ENCODE data around the gene STARD3NL. TPM values are rescaled to one million over a fixed set of nuclear protein-coding genes. Genes with fewer than 3 reads are reported as not detected.

The STARD3NL gene
- polyA plus RNA-seq, 10 donors: 30.7 to 39.7 (median 34.1) TPM

DNA sequence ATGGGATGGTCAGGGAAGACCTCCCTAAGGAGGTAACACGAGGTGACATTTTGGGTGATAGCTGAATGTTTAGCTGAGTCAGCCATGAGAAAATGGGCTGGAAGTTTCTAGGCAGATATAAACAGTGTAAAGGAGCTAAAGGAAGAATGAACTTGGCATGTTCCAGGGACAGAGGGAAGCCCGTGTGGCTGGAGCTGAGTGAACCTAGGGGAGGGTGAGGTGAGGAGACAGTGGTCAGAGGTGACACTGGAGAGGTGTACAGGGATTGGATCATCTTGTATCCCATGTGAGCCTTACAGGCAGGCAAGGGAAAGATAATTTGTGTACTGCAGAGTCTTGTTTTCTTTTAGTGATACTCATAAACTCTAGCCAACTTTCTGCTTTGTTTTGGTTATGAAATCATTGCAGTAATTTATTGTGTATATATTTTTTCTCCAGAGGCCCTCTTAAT lies 1.8 kb downstream of the STARD3NL start:
- DNase-seq: peak in 1 of 3 donors; percentile 48

DNA sequence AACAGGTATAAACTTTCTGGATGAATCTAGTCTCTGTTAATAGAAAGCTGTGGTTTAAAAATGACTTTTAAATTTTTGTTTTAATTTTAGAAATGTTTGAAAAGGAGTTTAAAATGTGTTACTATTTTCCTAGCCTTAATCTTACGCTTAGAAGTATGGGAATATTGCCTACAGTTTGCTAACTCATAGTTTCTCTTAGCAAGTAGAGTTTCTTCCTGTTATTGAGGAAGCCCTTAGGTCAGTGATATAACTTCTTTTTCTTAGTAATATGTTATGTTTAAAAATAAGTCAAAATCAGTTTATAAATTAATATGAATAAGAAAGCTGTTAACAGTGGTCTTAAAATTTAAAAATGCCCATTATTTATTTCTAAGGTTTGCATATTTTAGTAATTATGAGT lies 3.1 kb downstream of the STARD3NL start:
- DNase-seq: no peak

DNA sequence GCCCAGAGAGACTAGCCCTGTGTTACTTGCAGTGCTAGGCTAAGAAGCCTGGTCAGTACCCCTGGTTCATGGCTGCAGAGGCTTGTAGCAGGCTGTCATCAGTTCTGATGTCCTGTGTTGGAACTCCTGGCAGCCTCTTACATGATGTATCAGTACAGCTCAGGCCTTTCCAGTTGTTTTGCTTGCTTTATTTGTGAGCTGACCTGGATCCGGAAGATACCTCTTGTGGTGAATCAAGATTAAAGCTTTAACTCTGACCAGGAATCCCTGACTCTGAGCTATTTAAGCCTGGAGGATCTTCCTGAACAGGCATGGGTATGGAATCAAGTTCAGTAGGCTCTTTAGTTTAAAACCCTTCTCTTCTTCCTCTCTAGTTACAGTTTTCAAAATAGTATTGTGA lies 4.4 kb downstream of the STARD3NL start:
- no peak for DNase-seq

DNA sequence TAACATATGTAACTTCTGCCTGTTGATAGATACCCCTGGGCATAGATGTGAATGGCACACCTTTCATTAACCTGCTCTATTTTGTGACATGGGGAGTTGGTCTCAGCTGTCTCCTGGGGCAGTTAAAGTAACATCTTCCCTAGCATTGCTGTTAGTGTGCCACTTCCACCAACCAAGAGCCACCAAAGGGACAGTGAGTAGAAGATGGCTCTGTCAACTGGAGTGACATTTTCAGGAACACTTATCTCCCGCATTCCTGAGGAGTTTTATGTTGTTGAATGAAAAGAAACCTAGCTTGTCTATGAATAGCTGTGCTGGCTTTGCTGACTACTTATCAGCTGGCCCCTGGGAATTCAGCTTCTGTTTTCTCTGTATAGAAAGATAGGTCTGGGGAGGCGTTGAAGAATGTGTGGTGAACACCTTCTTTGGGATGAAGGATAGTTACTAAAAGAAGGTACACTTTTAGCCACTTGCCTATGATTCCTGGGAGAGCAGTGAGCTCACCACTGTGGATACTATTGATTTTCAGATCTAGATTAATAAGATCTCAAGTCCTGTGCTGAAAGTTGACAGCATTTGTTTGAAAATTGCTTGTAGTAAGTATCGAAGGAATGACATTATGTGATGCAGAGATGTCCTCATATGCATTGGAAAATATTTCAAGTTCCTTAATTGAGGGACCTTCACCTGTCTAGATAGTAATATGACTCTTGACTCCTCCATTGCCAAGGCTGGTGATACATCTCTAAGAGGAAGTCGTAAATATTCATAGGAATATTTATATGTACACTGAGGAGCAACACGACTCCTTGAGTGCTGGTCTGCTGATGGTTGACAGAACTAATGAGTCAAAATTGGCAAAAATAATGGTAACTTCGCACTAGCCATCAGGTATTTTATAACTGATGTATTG lies 7.6 kb downstream of the STARD3NL start:
- DNase-seq: no peak

DNA sequence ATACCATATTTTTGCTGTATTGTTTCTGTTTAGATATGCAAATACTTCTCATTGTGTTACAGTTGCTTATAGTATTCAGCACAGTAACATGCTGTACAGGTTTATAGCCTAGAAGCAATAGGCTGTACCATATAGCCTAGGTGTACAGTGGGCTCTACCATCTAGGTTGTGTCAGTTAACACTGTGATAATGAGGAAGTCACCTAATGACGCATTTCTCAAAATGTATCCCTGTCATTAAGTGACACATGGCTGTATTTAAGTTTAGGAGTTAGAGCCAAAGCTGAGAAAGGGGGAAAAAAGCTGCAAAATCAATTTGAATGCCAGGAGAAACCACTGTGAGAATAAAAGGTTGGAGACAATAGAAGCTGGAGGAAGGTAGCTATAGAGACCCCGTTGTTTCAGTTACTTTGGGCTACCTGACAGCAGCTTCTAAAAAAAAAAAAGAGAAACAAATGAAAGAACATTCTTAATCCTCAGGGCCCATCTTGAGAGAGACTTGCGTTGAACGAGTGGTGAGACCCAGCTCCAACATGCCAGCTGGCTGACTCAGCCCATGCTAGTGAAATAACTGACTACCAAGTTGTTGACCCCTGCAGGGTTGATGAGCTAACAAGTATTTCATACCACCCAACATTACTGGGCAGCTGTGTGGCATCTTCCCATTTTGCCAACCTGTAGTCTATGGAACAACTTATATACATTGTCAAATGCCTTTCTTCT lies 8.7 kb downstream of the STARD3NL start:
- DNase-seq: no peak

DNA sequence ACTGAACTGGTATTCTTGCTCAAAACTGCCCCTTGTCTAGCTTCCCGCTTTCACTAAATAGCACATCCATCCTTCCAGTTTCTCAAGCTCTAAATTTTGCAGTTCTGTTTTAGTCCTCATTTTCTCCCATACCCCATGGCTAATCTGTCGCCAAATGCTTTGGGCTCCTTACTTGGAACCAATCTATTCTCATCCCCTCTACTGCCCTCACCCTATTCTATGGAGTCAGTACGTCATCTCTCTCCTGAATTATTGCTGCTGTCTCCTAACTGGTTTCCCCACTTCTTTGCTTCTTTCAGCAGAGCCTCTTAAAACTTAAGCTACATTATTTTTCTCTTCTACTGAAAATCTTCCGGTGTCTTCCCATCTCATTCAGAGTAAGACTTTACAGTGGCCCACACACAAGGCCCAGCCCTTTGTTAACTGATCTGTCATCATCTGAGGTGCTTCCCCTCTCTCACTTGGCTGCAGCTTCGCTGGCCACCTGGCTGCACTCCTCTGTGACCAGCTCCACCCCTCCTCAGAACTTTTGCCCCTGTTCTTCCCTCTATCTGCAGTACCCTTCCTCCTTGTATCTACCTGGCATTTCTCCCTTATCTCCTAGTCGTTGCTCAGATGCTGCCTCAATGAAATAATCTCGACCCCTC lies 9.9 kb downstream of the STARD3NL start:
- DNase-seq: no peak

DNA sequence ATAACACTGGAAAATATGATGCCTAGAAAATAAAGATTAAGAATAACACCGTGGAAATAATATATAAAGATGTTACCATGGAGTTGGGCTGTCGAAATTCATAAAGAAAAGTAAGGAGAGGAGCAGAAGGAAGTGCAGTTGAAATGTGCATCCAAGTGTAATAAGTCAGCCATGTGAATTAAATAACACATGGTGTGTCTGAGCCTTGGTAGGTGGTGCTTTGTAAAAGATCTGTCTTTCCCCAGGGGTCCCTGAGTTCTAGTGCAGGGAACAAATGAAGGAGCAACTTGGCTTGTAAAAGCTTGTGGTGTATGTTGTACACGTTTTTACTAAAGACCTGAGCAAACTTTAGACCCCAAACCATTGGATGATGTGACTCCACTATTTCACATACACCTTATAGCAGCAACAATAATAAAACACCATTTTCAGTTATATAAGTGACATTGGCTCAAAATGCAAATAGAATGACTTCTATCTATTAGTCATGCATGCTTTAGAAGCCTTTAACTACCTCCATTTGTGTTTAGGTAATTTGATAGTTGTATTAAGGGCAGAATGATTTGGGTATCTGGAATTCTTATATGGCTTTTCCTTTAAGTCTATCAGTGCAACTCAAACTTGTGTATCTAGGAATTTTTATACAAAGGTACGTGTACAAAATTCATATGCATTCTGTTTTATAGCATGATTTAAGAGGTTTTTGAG lies 11.3 kb downstream of the STARD3NL start:
- DNase-seq: no peak

DNA sequence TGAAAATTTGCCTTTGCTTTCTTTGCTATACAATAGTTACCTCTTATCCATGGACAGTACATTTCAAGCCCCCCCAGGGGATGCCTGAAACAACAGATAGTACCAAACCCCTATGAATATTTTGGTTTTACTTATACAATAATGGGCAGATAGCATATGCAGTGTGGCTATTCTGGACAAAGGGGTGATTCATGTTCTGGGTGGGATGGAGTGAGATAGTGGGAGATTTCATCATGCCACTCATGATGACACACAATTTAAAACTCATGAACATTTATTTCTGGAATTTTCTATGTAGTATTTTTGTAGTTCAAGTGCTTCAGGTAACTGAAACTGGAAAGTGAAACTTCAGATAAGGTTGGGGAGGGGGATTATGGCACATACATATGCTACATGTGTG lies 12.0 kb downstream of the STARD3NL start:
- DNase-seq: no peak

DNA sequence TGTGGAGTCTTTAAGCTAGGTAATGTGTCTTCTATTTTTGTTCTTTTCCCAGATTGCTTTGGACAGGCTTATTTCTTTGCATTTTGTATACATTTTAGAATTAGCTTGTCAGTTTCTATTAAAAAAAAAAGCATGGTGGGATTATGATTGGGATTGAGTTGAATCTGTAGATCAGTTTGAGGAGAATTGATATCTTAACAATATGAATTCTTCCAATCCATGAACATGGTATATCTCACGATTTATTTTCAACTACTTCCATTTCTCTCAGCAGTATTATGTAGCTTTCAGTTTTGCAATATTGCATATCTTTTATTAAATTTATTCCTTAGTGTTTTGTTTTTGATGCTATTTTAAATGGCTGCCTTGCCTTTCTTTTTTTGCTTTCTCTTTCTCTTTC lies 13.7 kb downstream of the STARD3NL start:
- DNase-seq: no peak

DNA sequence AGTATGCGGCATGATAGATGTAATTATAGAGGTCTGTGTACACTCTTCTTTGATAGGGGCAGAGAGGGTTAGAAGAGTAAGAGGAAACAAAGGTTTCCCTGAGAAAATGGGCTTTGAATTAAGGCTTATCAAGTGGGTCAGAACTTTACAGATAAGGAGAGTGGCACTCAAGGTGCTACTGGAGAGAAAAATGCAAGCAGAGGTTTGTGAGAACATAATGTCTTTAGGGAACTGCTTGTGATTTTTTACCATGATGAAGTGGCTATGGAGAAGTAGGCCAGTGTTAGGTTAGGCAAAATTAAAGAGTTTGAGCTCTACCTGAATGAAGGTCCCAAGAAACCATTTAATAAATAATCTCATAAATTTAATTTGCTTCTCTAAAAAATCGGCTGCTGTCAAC lies 14.3 kb downstream of the STARD3NL start:
- DNase-seq: no peak

DNA sequence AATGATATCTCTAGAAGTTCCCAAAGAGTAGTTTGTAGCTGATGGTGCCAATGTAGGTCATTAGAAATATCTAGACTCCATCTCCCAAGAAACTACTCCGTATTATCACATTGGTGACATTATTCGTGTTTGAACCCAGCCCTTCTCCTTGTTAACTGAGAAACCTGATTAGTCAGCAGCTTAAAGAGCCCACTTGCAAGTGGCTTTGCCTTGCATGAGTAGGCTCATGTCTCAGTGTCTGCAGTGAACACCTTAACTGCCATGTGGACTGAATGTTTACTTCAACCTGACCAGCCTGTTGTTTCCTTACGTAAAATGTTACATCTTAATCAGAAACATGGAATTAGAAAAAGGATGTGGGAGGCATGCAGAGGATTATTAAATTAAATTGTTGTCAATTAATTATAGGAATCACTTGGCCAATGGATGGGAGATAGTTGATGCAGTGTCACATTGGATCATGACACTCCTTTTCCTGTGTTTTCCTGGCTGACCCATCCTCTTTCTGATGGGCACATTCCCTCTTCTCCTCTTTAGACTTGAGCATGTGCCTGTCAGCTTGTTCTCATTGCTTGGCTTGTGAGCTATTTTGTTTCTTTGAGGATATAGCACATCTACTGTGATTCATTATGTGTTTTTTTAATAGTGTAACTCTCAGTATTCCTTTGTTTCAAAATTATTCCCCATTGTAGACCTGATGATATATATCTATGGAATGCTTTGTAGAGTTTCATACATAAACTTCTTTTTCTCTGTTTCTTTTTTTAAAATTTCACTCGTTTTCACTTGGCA lies 18.0 kb downstream of the STARD3NL start:
- DNase-seq: no peak

DNA sequence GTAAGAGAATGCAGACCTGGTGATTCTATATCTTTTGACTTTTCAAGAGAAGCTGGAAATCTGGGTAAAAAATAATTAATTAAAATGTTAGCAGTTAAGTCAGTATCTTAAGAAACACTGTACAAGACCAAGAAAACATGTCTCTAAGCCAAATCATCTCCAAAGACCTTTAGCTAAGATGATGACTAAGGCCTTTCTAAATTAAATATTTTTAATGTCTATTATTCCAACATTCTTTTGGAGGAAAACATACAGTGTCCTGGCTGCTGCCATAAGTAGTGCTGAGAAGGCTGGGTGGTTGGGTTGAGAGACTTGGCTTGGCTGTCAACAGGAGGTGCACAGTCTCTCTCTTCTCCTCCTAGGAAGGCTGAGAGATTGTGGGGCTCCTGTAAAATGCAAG lies 20.3 kb downstream of the STARD3NL start:
- no peak for DNase-seq

DNA sequence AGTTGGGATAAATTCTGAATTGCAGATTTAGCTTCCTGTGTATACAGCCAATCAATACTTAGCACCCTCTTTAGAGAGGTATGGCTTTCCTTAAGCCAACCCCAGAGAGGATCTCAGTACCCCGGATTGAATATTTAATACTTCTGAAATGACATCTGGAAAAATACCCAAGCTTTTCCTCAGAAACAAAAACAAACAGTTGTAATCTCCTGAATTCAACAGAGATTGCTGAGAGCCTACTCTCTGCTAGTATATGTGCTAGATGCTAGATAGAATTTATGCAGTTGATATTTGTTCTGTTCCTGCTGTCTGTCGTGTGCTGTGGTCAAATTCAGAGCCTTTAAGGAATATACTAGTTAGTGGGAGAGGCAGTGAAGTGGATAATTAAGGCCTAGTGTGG lies 21.1 kb downstream of the STARD3NL start:
- no peak for DNase-seq

DNA sequence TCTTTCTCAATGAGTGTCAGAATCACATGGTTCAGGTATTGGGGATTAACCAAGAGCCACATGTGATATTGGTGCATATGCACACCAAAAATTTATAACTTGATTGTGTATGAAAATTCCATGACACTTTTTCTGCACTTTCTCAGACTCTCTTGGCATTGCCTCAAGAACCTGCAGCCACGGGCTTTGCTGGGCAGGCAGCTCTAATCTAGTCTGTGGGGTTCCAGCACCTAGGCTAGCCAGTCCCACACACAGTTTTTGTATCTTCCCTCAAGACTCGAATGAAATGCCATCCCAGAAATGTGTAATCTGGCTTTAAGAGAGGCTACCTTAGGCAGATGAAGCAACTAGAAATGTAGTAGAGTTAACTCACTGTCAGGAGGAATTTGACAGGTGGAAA lies 21.7 kb downstream of the STARD3NL start:
- no peak for DNase-seq

DNA sequence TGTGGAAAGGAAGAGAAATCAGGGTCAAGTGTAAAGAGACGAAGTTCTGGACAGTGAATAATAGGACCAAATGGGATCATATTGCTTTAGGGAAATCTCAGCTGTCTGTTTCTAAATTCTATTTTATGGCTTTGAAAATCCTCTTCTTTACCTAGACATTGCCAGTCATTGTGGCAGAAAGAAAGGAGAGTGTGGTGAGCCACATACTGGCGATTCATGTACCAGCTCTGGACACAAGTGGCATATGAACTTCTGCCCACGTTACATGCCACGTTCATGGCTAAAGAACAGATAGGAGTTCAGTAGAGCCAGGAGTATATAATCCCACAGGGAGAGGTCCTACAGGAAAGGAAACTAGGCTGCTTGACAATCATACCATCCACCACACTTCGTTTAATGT lies 28.0 kb downstream of the STARD3NL start:
- no peak for DNase-seq

DNA sequence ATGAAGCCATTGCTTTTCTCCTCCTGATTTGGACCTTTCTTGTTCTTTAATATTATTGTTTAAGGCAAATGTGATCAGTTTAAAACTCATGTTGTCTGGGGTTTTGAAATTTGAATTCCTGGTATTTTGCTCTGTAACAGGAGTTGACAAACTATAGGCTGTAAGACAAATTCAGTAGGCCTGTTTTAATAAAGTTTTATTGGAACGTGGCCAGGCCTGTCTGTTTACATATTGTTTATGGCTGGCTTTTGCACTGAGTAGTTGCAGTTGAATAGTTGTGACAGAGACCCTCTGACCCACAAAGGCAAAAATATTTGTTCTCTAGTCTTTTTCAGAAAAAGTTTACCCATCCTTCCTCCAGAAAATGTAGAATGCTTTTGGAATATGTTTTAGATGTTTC lies 29.8 kb downstream of the STARD3NL start:
- DNase-seq: no peak

DNA sequence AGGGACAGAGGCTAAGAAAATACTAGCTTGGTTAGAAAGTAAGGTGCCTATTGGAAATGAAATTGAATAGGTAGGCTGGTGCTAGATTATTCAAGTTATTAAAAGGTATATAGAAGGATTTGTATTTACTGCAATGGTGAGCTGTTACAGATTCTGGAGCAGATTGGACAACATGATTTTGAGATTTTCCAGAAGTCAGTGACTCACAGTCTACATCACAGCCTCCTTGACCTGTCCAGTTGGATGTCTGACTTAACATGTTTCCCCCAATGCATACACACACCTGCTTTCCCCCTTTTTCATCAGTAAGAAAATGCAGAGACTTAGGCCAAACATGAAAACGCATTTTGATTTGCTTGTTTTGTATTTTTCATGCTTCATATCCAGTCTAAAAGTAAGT lies 33.4 kb downstream of the STARD3NL start:
- DNase-seq: no peak

DNA sequence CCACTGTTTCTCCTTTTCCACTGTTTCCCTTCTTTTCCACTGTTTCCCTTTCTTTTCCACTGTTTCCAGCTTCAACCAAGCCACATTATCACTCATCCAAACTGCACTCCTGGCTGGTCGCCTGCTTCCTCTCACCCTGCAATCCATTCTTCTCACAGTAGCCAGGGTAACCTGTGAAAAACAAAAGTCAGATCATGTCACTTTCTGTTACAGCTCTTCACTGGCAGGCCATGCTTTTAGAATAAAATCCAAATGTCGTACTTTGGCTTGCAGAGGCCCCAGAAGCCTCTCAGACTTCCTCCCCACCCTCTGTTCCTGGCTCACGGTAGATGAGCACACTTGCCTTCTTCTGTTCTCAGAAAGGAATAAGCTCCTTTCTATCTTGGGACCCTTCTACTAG lies 33.9 kb downstream of the STARD3NL start:
- peak in 2 of 3 donors; percentile 59 to 76 for DNase-seq

DNA sequence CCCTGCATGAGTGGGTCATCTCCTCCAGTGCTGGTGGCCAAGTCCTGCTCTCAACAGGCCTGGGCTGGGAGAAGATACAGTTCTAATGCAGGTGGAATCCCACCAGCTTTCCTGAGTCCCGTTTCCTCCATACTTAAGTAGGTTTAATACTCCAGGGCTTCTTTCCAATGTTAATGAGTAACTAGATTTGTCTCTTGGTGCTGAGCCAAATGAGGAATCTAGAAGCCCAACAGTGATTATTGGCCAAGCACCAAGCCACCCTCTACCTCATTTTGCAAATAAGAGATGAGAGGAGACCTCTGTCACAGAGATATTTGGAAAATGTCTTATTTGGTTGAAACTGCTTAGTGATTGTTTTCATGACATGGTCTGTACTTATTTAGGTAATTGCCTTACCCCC lies 37.1 kb downstream of the STARD3NL start:
- no peak for DNase-seq

DNA sequence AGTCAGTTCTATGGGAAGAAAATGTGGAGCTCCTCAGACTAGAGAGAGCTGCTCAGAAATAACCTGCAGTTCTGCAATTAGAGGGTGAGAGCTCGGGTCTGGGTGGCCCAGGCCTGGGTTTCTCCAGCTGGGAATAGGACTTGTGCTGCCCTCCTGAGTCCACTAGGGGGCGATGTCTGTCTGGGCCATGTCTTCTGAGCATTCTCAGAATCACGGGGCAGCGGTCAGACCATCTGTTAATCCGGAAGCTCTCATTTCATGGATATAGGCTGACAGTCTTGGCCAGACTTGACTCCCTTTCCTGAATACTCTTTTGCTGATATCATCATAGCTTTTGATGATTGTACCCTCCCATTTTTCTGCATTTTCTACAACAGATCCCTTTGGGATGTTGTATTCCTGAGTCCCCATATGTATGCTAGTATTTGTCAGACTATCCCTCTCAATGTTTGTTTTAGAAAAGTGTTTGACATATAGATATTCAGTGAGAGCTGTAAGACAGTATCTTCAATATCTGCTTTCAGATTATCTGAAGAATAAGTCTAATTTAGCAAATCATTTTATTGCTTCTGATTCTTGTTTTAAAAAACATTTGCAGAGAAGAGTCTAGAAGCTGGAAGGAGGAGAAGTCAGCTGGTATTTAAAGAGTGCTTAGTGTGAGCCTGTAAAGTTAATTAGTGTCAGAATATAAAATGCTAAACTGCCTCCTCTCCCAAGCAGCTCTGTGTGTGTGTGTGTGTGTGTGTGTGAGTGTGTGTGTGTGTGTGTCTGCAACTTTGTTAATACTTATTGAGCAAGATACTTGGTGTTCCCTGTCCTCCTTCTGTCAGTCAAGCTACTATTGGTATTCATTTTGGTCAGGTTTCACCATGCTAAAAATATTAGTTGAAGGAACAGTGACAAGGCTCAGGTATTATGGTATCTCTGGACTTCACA lies 38.0 kb downstream of the STARD3NL start:
- DNase-seq: peak; percentile 84 to 91 (median 85)
